Panc1 (cell line): ENCODE measurements around the gene GRK7.
"Not testable (repeated sequence)": the region's sequence is repeated elsewhere in the genome, so short reads cannot be mapped to it uniquely, and the experiment has no call there.

Experiments
- POLR2AphosphoS5 ChIP-seq: IDR thresholded peaks from 2 replicates; pipeline ENCODE4 v1.6.1; 2012; ENCODE audit warnings: mild to moderate bottlenecking, low read depth, low read length, moderate library complexity
- SIN3A ChIP-seq: IDR thresholded peaks from 2 replicates; pipeline ENCODE4 v1.6.1; 2012; ENCODE audit warnings: low read depth, mild to moderate bottlenecking, low read length, moderate library complexity, borderline replicate concordance; ENCODE audit not compliant: insufficient read depth
- TF ChIP-seq, protein P1 (sequence below): fragments of 450-650 bp; IDR thresholded peaks from 2 replicates; pipeline ENCODE4 v1.5.1; 2017; ENCODE audit warnings: mild to moderate bottlenecking
- TF ChIP-seq, protein P2 (sequence below), 2 experiments: IDR thresholded peaks; 2 replicates each; pipeline ENCODE4 v1.6.1; 2011 to 2012; ENCODE audit warnings: low read depth in 2 of 2, control low read depth in 1 of 2, low read length in 1 of 2, mild to moderate bottlenecking in 1 of 2, moderate library complexity in 1 of 2; ENCODE audit not compliant: insufficient read depth in 1 of 2

DNA sequence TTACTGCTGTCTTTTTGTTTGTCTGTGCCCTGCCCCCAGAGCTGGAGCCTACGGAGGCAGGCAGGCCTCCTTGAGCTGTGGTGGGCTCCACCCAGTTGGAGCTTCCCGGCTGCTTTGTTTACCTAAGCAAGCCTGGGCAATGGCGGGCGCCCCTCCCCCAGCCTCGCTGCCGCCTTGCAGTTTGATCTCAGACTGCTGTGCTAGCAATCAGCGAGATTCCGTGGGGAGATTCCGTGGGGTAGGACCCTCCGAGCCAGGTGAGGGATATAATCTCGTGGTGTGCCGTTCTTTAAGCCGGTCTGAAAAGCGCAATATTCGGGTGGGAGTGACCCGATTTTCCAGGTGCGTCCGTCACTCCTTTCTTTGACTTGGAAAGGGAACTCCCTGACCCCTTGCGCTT, 656 bp upstream of the GRK7 start:
- TF ChIP-seq, protein P1, sequence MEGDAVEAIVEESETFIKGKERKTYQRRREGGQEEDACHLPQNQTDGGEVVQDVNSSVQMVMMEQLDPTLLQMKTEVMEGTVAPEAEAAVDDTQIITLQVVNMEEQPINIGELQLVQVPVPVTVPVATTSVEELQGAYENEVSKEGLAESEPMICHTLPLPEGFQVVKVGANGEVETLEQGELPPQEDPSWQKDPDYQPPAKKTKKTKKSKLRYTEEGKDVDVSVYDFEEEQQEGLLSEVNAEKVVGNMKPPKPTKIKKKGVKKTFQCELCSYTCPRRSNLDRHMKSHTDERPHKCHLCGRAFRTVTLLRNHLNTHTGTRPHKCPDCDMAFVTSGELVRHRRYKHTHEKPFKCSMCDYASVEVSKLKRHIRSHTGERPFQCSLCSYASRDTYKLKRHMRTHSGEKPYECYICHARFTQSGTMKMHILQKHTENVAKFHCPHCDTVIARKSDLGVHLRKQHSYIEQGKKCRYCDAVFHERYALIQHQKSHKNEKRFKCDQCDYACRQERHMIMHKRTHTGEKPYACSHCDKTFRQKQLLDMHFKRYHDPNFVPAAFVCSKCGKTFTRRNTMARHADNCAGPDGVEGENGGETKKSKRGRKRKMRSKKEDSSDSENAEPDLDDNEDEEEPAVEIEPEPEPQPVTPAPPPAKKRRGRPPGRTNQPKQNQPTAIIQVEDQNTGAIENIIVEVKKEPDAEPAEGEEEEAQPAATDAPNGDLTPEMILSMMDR, result not testable (repeated sequence)
- TF ChIP-seq POLR2AphosphoS5, SIN3A: not testable (repeated sequence)
- TF ChIP-seq, protein P2, sequence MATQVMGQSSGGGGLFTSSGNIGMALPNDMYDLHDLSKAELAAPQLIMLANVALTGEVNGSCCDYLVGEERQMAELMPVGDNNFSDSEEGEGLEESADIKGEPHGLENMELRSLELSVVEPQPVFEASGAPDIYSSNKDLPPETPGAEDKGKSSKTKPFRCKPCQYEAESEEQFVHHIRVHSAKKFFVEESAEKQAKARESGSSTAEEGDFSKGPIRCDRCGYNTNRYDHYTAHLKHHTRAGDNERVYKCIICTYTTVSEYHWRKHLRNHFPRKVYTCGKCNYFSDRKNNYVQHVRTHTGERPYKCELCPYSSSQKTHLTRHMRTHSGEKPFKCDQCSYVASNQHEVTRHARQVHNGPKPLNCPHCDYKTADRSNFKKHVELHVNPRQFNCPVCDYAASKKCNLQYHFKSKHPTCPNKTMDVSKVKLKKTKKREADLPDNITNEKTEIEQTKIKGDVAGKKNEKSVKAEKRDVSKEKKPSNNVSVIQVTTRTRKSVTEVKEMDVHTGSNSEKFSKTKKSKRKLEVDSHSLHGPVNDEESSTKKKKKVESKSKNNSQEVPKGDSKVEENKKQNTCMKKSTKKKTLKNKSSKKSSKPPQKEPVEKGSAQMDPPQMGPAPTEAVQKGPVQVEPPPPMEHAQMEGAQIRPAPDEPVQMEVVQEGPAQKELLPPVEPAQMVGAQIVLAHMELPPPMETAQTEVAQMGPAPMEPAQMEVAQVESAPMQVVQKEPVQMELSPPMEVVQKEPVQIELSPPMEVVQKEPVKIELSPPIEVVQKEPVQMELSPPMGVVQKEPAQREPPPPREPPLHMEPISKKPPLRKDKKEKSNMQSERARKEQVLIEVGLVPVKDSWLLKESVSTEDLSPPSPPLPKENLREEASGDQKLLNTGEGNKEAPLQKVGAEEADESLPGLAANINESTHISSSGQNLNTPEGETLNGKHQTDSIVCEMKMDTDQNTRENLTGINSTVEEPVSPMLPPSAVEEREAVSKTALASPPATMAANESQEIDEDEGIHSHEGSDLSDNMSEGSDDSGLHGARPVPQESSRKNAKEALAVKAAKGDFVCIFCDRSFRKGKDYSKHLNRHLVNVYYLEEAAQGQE (IDR thresholded peaks at IDR 0.05; ENCODE audit: insufficient read depth in 1 of 2, low read depth in 2 of 2, low read length in 1 of 2), result not testable (repeated sequence)
